HG03439 (cell line): ENCODE data around the gene CDK2AP2.
"Not testable (repeated sequence)": the region's sequence is repeated elsewhere in the genome, so short reads cannot be mapped to it uniquely, and the experiment has no call there.

Experiments used
- ATAC-seq: cut with Tn5 transposase; IDR thresholded peaks from one replicate; pipeline ENCODE4 v1.9.1; 2021; ENCODE audit warnings: mild to moderate bottlenecking, moderate library complexity; ENCODE audit not compliant: unreplicated experiment

The CDK2AP2 gene

DNA sequence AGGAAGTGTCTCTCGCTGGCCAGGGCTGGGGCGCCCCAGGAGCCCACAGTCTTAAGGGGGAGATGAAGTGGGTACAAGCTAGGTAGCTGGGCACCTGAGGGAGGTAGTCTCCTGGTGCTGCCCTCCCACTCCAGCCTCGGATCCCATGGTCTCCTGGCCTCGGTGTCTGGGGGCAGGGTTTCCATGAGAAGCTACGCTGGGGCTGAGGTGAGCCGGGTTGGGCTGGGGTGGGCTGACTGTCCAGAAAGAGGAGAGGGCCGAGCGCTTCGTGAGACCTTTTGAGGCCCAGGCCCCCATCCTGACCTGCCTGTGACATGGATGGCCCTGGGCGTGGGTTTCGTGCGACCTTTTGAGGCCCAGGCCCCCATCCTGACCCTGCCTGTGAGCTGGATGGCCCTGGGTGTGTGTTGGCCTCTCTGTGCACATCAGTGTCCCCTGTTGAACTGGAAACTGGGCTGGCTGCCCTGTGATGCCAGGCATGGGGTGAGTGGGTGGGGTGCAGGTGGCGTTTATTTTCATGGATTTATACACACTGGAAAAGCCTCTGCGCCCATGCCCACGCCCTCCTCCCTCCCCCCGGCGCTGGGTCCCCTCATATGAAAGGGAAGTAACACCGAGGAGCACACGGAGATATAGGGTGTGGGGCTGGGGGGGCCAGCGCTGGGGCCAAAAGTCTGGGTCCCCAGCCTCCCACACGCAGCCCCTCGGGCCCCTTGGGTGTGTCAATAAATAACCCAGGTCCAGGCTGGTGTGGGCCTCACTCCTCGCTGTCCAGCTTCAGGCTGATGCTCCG, 16.5 kb downstream of the CDK2AP2 start:
- no peak for ATAC-seq

DNA sequence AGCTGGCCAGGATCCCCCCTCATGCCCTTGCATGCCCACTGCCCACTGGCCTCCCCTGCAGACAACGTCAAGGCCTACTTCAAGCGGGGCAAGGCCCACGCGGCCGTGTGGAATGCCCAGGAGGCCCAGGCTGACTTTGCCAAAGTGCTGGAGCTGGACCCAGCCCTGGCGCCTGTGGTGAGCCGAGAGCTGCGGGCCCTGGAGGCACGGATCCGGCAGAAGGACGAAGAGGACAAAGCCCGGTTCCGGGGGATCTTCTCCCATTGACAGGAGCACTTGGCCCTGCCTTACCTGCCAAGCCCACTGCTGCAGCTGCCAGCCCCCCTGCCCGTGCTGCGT, 17.3 kb downstream of the CDK2AP2 start:
- no peak for ATAC-seq

DNA sequence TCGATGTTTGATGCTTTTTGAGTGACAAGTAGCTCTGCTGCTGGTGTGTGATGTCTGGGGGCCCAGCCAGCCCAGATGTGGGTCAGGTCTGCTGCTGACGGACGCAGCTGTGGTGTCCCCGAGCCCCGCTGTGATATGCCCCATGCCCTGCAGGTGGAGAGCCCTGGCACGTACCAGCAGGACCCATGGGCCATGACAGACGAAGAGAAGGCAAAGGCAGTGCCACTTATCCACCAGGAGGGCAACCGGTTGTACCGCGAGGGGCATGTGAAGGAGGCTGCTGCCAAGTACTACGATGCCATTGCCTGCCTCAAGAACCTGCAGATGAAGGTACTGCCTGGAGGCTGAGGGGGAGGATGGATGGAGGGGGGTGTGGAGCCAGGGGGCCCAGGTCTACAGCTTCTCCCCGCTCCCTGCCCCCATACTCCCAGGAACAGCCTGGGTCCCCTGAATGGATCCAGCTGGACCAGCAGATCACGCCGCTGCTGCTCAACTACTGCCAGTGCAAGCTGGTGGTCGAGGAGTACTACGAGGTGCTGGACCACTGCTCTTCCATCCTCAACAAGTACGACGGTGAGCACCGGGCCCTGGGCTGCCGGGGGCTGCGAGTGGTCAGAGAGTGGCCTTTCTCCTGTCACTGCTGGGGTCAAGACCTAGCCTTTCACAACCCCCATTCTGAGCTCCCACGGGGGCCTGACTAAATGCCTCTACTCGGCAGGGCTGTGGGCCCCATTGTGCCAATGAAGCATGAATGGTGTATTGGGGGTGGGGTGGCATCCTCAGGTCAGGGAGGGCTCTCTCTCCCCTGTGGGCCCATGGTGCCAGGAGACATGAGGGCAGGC, 17.9 kb downstream of the CDK2AP2 start:
- no peak for ATAC-seq

DNA sequence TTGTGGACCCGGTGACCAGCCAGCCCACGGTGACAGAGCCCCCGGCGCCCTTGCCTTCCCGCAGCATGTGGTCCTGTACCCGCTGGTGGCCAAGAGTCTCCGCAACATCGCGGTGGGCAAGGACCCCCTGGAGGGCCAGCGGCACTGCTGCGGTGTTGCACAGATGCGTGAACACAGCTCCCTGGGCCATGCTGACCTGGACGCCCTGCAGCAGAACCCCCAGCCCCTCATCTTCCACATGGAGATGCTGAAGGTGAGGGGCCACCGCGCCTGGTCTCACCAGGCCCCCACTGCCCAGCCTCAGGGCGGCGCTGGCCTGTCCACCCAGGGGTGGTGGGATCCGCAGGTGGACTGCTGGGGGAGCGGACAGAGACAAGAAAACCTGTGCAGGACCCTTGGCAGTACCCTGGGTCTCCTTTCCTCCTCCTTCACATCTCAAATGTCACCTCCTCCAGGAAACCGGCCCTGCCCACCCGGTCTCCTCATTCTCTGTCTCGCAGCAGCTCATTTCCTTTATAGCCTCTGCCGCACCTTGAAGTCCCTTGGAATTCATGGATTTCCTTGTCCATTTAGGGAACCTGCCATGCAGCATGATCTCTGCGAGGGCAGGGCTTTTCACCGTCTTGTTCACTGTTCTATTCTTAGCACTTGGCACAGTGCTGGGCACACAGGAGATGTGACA, 18.6 kb downstream of the CDK2AP2 start:
- no peak for ATAC-seq

DNA sequence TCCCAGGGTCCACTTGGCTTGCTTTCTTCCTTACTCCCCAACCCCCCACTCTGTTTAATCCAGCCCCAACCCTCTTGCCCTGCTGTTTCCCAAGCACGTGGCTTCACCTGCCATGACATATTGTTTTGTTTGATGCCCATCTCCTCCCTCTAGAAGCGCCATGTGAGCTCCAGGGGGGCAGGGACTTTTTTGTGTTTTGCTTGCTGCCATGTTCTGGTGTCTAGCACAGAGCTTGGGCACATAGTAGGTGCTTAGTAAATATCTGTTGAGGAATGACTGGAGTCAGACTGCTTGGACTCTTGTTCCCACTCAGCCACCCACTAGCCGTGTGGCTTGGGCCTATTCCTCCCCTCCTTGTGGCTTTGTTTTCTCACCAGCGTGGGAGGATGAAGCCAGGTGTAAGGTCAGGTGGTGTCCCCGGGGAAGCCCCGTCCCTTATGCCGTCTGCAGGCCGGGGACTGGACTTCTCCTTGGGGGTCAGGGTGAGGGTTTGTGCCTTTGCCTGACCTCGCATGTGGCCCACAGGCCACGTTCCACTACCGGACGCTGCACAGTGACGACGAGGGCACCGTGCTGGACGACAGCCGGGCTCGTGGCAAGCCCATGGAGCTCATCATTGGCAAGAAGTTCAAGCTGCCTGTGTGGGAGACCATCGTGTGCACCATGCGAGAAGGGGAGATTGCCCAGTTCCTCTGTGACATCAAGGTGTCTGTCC, 21.3 kb downstream of the CDK2AP2 start:
- peak; percentile 26 for ATAC-seq

DNA sequence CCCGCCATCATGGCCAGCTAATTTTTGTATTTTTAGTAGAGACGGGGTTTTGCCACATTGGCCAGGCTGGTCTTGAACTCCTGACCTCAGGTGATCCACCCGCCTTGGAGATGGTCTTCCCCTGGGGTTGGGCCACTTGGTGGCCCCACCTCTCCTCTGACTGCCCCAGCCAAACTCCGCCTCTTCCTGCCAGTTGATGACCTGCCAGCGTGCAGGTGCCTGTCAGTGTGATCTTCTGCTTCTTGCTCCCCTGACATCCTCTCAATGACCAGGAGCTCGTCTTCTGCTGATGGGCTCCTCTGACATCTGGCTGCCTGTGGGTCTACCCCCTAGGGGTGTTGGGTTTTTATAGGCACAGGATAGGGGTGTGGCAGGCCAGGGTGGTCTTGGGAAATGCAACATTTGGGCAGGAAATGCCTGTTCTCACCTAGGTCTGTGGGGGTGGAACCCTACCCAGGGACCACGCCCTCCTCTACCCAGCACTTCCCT, 22.0 kb downstream of the CDK2AP2 start:
- ATAC-seq: not testable (repeated sequence)

DNA sequence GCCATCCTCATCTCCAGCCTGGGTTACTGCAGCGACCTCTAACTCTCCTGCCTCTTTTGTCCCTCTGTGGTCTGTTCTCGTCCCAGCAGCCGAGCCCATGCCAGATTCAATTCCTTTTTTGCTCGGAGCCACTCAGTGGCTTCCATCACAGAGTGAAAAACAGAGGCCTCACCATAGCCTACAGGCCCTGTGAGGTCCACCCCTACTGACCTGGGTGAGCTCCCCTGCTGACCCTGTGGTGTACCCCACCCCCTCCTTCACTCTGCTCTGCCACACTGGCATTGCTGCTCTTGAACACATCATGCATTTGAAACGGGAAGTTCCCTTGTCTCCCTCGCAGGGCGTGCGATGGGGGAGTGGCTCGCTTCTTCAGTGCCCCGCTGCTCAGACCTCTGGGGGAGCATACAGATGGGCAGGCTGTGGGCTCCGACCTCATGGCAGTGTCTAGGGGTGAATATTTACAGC, 23.1 kb downstream of the CDK2AP2 start:
- no peak for ATAC-seq

DNA sequence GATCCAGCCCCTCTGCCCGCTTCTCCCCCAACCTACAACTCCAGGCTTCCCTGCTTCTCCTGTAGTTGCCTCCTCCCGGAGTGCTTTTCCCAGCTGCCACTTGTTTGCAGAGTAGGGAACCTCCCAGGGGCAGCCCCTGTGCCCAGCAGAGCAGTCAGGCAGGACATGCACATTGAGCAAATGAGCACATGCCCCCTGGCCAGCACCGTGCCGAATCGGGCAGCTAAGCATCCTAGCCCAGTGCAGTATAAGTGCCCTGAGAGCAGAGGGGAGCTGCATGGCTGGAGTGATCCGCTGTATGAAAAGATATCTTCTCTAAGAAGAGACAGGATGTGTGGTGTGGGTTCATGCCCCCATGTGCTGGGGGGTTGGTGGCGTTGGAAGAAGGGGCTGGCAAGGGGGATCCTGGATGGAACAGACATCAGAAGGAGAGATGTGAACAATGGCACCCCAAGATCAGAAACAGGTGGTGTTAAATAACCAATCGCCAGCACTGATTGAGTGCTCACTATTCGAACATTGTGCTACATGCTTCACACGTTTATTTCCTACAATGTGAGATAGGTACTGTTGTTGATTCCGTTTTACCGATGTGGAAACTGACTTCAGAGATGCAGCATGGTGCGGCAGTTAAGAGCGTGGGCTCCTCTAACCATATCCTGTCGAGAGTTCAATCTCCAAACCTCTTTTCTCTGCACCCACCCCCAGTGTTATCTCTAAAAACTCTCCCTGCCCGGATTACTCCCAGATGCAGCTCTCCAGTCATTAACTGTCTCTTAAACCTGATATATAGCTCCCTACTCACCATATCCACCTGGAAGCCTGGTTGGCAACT, 23.9 kb downstream of the CDK2AP2 start:
- ATAC-seq: no peak

DNA sequence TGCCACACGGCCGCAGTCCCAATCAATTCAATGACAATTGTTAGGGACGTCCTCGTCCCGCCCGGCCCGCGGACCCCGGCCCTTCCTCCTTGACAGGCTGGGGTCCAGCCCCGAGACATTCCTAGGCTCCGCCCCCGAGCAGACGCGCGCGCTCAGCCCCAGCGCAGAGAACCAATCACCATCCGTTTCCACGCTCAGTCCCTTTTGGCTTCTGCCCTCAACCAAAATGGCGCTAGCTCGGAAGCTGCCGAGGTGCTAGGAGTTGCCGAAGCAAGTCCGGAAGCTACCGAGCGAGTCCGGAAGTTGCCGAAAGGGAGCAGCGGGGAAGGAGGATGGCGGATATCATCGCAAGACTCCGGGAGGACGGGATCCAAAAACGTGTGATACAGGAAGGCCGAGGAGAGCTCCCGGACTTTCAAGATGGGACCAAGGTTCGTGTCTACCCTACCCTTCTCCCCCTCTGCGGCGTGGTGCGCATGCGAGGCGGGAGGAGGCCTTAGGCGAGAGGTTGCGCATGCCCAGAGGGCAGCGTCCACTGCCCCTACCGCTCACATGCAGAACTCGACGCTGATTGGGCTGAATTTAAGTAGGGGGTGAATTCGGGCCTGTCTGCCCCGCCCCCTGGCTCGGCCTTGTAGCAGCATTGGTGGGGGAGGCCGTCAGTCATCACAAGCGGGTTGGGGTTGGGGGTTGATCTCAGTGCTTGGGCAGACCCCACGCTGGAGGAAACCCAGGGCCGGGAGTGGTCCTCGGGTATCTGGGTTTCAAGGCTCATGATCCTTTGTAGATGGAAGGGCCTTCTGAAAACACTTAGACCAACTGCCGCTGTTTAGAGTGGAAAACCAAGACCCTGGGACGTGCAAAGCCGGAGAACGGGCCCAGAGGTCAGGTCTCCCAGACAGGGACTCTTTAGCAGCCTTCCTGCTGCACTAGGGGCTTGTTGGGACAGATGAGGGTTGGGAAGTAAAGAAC, 24.8 kb downstream of the CDK2AP2 start, which contains the start of gene AIP:
Gene AIP, plus strand, starts transcription at position 200 of the 972 bp plus-strand sequence. Its CDS starts 133 bp downstream, at position 333.
- ATAC-seq: peak; percentile 63

DNA sequence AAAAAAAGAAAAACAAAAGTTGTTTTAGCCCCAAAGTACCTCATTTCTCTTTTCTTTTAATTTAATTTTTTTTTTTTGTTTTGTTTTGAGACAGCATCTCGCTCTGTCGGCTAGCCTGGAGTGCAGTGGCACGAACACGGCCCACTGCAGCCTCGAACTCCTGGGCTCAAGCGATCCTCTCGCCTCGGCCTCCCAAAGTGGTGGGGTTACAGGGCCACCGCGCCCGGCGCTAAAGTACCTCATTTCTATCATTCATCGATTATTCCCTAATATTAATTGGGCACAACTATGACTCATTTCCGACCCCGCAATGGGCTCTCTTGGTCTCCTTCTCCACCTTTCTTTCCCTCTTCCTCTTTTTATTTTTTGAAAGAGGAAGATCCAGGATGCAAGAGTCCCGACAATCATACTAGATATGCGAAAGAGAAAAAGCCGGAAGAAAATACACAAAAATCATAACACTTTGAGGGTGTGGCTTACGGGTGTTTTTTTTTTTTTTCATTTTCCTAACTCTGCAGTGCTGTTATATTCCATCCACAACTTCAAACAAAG, 25.6 kb downstream of the CDK2AP2 start:
- no peak for ATAC-seq

DNA sequence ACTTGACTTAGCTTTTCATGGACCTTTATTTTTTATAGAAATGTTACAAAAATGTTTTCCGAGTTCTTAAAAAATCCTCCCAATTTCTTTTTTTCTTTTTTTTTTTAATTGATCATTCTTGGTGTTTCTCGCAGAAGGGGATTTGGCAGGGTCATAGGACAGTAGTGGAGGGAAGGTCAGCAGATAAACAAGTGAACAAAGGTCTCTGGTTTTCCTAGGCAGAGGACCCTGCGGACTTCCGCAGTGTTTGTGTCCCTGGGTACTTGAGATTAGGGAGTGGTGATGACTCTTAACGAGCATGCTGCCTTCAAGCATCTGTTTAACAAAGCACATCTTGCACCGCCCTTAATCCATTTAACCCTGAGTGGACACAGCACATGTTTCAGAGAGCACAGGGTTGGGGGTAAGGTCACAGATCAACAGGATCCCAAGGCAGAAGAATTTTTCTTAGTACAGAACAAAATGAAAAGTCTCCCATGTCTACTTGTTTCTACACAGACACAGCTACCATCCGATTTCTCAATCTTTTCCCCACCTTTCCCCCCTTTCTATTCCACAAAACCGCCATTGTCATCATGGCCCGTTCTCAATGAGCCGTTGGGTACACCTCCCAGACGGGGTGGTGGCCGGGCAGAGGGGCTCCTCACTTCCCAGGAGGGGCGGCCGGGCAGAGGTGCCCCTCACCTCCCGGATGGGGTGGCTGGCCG, 30.5 kb downstream of the CDK2AP2 start:
- not testable (repeated sequence) for ATAC-seq

DNA sequence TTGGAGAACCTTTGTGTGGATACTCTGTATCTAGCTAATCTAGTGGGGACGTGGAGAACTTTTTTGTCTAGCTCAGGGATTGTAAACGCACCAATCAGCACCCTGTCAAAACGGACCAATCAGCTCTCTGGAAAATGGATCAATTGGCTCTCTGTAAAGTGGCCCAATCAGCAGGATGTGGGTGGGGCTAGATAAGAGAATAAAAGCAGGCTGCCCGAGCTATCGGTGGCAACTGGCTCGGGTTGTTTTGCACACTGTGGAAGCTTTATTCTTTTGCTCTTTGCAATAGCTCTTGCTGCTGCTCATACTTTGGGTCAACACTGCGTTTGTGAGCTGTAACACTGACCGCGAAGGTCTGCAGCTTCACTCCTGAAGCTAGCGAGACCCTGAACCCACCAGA, 31.3 kb downstream of the CDK2AP2 start:
- not testable (repeated sequence) for ATAC-seq

DNA sequence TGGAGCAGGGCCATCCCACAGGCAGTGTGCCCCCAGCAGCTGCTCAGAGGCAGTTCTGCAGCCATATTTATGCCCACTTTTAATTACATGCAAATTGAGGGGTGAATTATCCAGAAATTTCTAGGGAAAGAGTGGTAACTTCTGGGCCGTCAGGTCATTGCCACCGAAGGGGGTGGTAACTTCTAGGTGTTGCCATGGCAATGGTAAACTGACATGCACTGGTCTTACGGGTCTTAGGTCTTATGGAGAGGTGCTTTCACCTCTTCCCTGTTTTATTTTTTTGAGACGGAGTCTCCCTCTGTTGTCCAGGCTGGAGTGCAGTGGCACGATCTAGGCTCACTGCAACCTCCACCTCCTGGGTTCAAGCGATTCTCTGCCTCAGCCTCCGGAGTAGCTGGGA, 35.1 kb downstream of the CDK2AP2 start:
- no peak for ATAC-seq

DNA sequence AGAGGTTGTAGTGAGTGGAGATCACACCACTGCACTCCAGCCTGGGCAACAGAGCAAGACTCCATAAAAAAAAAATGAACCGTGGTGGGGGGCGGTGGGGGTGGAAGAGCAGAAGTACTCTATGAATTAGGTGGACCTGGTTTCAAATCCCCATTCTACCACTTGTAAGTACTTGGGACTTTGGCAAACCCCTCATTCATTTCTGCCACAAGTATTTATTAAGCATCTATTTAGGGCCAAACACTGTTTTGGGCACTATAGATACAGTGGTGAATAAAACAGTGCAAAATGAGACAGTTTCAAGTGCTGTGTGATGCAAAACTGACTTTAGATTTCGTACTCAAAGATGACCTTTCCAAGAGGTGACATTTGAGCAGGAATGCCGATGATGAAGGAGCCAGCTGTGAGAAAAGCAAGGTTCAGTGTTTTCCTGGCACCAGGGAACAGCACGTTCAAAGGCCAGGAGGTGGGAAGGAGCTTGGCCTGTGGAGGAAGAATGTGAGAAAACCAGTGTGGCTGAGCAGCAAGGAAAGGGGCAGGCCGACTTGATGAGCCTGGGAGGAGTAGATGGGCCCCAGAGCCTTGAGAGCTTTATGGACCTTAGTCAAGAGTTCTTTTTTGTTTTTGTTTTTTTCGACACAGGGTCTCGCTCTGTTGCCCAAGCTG, 37.5 kb downstream of the CDK2AP2 start:
- no peak for ATAC-seq

DNA sequence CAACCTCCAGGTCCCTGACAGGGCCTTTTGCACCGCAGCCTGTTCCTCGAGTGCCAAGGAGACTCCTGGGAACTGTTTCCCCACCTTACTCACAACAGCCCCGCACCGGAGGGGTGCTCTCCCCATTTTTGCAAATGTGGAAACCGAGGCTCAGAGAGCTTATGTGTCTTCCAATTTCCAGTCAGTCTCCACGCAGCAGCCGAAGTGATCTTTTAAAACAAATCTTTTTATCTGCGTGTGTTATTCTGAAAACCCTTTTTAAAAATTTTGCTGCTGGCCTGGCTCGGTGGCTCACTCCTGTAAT, 38.5 kb downstream of the CDK2AP2 start:
- no peak for ATAC-seq

DNA sequence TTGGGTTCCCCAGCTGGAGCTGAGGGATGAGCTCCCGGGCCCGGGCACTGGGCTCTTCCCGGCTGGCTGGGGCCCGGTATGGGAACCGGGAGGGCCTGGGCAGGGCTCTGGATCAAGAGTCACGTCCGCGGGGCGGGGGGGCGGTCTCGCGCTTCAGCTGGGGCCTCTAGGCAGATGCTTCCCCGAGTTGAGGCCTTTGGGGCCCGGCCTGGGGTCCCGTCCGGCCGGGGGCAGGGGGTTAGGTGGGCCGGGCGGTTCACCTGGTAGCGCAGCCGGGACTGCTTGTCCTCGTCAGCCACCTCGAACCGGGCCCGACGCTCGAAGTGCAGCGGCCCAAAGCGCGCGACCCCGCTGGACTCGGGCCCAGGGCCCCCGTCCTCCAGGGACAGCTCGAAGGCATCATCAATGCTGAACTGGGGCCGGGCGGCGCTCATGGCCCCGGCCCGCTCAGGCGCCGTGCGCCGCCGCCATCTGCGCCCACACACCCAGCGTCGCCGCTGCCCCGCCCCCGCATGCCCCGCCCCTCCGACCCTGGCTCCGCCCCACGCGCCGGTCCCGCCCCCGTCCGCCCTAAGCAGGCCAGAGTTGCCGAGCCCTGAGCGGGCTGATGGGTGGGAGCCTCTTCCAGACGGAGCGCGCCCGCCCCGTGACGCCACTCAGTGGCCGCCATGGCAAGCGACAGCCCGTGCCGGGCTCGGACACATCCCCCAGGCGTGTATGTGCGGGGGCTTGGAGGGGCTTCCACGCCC, 39.0 kb downstream of the CDK2AP2 start, which contains the start of gene TMEM134:
Gene TMEM134, minus strand, starts transcription at position 493 of the 749 bp plus-strand sequence. Its CDS starts 59 bp downstream, at position 434.
- peak; percentile 60 for ATAC-seq

DNA sequence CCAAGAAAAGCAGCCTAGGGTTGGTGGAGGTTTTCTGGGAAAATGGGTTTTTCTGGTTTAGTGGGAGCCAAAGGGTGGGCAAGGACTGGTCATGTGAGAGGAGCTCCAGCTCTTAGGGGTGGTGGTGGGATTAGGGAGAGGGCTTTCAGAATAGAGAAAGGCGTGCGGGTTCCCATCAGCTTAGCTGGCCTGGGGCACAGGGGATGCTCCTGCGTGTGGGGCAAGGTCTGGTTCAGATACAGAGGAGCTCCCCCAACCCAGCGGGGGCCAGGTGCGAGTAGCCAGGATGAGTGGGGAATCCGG, 39.6 kb downstream of the CDK2AP2 start:
- ATAC-seq: no peak
